Prostate gland (tissue), 2 donors: Measurements from ENCODE around the gene SPDEF. TPM values are rescaled to one million over a fixed set of nuclear protein-coding genes. Genes with fewer than 3 reads are reported as not detected.
A peak's percentile ranks its signal among the peaks of the same experiment; 100 is the strongest.

Source experiments
- DNase-seq: peaks from one replicate; pipeline ENCODE4 v3.0.0-alpha.2; 2019; ENCODE audit warnings: low spot score
- H3K27ac ChIP-seq, 2 donors: fragments of 200-600 bp; sonication (generic); 2 replicates each; pipeline ENCODE4 v1.5.1; 2017 to 2019
- H3K27me3 ChIP-seq: fragments of 200-600 bp; sonication (generic); replicated peaks from 2 replicates; pipeline ENCODE4 v1.5.1; 2019; ENCODE audit not compliant: insufficient read depth
- H3K36me3 ChIP-seq, 2 donors: fragments of 200-600 bp; sonication (generic); 1 replicate in 1 of 2; 2 replicates in 1 of 2; pipeline versions ENCODE4 v1.5.1 to v1.8.1; 2017 to 2019
- H3K4me1 ChIP-seq: fragments of 200-600 bp; sonication (generic); replicated peaks from 2 replicates; pipeline ENCODE4 v1.5.1; 2019
- H3K4me3 ChIP-seq, 2 donors: fragments of 200-600 bp; sonication (generic); 2 replicates each; pipeline ENCODE4 v1.5.1; 2017 to 2019
- H3K9me3 ChIP-seq: fragments of 200-600 bp; sonication (generic); 2 replicates; pipeline ENCODE4 v1.5.1; 2017
- CTCF ChIP-seq, 4 experiments: fragments of 200-600 bp in 2 of 4; fragments of 450-650 bp in 2 of 4; sonication (generic) in 2 of 4; IDR thresholded peaks; 1 replicate in 3 of 4; 2 replicates in 1 of 4; pipeline ENCODE4 v1.5.1; 2016 to 2019; ENCODE audit warnings: antibody characterized with exemption in 4 of 4, mild to moderate bottlenecking in 2 of 4, moderate library complexity in 2 of 4
- POLR2A ChIP-seq: fragments of 450-650 bp; IDR thresholded peaks from one replicate; pipeline ENCODE4 v1.6.1; 2016; ENCODE audit warnings: antibody characterized with exemption, mild to moderate bottlenecking
- POLR2AphosphoS5 ChIP-seq: sonication (generic); formaldehyde crosslinking; IDR thresholded peaks from one replicate; pipeline ENCODE4 v1.6.1; 2017; ENCODE audit warnings: antibody characterized with exemption
- WGBS: methylation state at CpG from one replicate; pipeline ENCODE4 v1.1.5; 2018; 5-methylcytosine and 5-hydroxymethylcytosine counted together
- intact Hi-C: fragments of 100-400 bp; cut with DNase I; formaldehyde crosslinking; loops from one replicate; pipeline ENCODE4 v1.14.2; 2022
- total RNA-seq, 2 donors: library from RNA; depleted of rRNA; stranded (reverse); fragments of >200 nt; gene quantifications; one replicate each; pipeline ENCODE4 v1.1.0, GENCODE V29; 2016

The SPDEF gene
- total RNA-seq, 2 donors from 2014 or later = 165 to 738 TPM

GRCh38 chr6:34595332-34596184, 39.4 kb upstream of the SPDEF start:
- H3K27me3 ChIP-seq = no peaks in the 10 kb centered on the region
- TF ChIP-seq POLR2AphosphoS5 = peak; percentile 41
- no peak for TF ChIP-seq POLR2A
- DNase-seq = no peak
- peaks cover 34% of the 10 kb centered on the region for H3K4me1 ChIP-seq
- H3K4me3 ChIP-seq = no peak overlapping the region
- peak overlapping the region; percentile 78 to 80 for H3K27ac ChIP-seq
- WGBS = 52% methylated on average over 6 of the region's 6 CpGs
- no peaks in the 10 kb centered on the region for H3K36me3 ChIP-seq
- intact Hi-C loops = no loop called here
- H3K9me3 ChIP-seq = no peaks in the 10 kb centered on the region

GRCh38 chr6:34593701-34594100, 37.6 kb upstream of the SPDEF start:
- intact Hi-C loops = no loop called here
- H3K36me3 ChIP-seq = no peaks in the 10 kb centered on the region
- peak overlapping the region; percentile 78 to 80 for H3K27ac ChIP-seq
- H3K9me3 ChIP-seq = no peaks in the 10 kb centered on the region
- H3K27me3 ChIP-seq = no peaks in the 10 kb centered on the region
- peaks cover 25% of the 10 kb centered on the region for H3K4me1 ChIP-seq
- H3K4me3 ChIP-seq = no peak overlapping the region
- 29% methylated on average over 5 of the region's 5 CpGs for WGBS
- peak; percentile 80 for DNase-seq
- TF ChIP-seq POLR2A (no peak), CTCF (IDR thresholded peaks at IDR 0.05) (no peak), POLR2AphosphoS5 (peak; percentile 68)

- intact Hi-C loops = no loop called here
- H3K9me3 ChIP-seq = no peaks in the 10 kb centered on the region
- H3K4me1 ChIP-seq = peaks cover 19% of the 10 kb centered on the region
- no peak overlapping the region for H3K4me3 ChIP-seq
- peak overlapping the region; percentile 78 to 80 for H3K27ac ChIP-seq
- DNase-seq = no peak
- H3K36me3 ChIP-seq = no peaks in the 10 kb centered on the region
- H3K27me3 ChIP-seq = no peaks in the 10 kb centered on the region
- 88% methylated on average over 10 of the region's 10 CpGs for WGBS
- TF ChIP-seq POLR2A (no peak), CTCF (IDR thresholded peaks at IDR 0.05) (no peak), POLR2AphosphoS5 (no peak)
Measured at GRCh38 chr6:34592208-34592952, 36.3 kb upstream of the SPDEF start.

- Histone ChIP-seq H3K4me3 (no peak overlapping the region), H3K27me3 (no peaks in the 10 kb centered on the region), H3K4me1 (peaks cover 5% of the 10 kb centered on the region), H3K27ac (no peak overlapping the region), H3K36me3 (no peaks in the 10 kb centered on the region), H3K9me3 (no peaks in the 10 kb centered on the region)
- intact Hi-C loops = no loop called here
- 77% methylated on average over 5 of the region's 5 CpGs for WGBS
- no peak for TF ChIP-seq CTCF (IDR thresholded peaks at IDR 0.05)
- no peak for TF ChIP-seq POLR2A
- no peak for TF ChIP-seq POLR2AphosphoS5
- DNase-seq = no peak
Measured at GRCh38 chr6:34589691-34590090, 33.6 kb upstream of the SPDEF start.

- H3K4me3 ChIP-seq = no peak overlapping the region
- no peaks in the 10 kb centered on the region for H3K27me3 ChIP-seq
- H3K4me1 ChIP-seq = no peaks in the 10 kb centered on the region
- no peak for TF ChIP-seq POLR2A
- TF ChIP-seq POLR2AphosphoS5 = no peak
- TF ChIP-seq CTCF (IDR thresholded peaks at IDR 0.05) = no peak
- DNase-seq = no peak
- no peak overlapping the region for H3K27ac ChIP-seq
- intact Hi-C loops = no loop called here
- H3K9me3 ChIP-seq = no peaks in the 10 kb centered on the region
- H3K36me3 ChIP-seq = no peaks in the 10 kb centered on the region
- 64% methylated on average over 2 of the region's 2 CpGs for WGBS
Measured at GRCh38 chr6:34589140-34589539, 33.0 kb upstream of the SPDEF start.
